K562 (cell line): ENCODE measurements around the gene CHD5. TPM values are rescaled to one million over a fixed set of nuclear protein-coding genes. Genes with fewer than 3 reads are reported as not detected.

Source experiments
- ATAC-seq: fragments of 200-7000 bp; cut with Tn5 transposase; 3 replicates; pipeline ENCODE4 v1.9.1; 2020; ENCODE audit warnings: moderate library complexity
- BruUV-seq: library from RNA; stranded (reverse); fragments of 400-500 nt; replicated peaks from 2 replicates; lab custom pipeline; 2021; lab: Mats Ljungman, UMichigan
- CTCF ChIA-PET: fragments of 300-600 bp; formaldehyde crosslinking; extraction: SDS; loops from one replicate; lab custom pipeline; 2021; ENCODE audit warnings: low intra/inter-chr PET ratio; lab: Yijun Ruan, JAX
- POLR2A ChIA-PET: fragments of 300-600, 350-650 bp; sonication (Branson Sonifier 250); formaldehyde crosslinking; extraction: SDS; loops from one replicate; lab custom pipeline; 2021; ENCODE audit warnings: antibody characterized with exemption, inconsistent platforms; lab: Yijun Ruan, JAX
- DNase-seq, 4 experiments: peaks; one replicate each; pipeline versions ENCODE4 v3.0.0 to v3.0.0-alpha.2; 2011 to 2018; ENCODE audit warnings: low spot score in 3 of 4, mixed read lengths in 3 of 4; ENCODE audit errors: extremely low read depth in 1 of 4
- FAIRE-seq: peaks from 2 replicates; lab custom pipeline; 2011; peaks lifted over from hg19 to GRCh38; lab: Jason Lieb, UNC
- H2AFZ ChIP-seq: 2 replicates; pipeline ENCODE4 v1.6.0; 2011; ENCODE audit warnings: low read depth, low read length, control low read depth, inconsistent platforms
- H3K27ac ChIP-seq: fragments of 200-600 bp; 3 replicates; pipeline ENCODE4 v1.8.0; 2011; ENCODE audit warnings: low read depth, mild to moderate bottlenecking, control low read depth, inconsistent platforms, low read length, moderate library complexity, mixed read lengths; ENCODE audit errors: extremely low read depth
- H3K27me3 ChIP-seq, 2 experiments: fragments of 300-600 bp in 1 of 2; 2 replicates in 1 of 2; 3 replicates in 1 of 2; pipeline versions ENCODE4 v1.6.0 to v1.8.0; 2011; ENCODE audit warnings: inconsistent platforms in 2 of 2, low read length in 2 of 2, mild to moderate bottlenecking in 1 of 2, mixed read lengths in 1 of 2, moderate library complexity in 1 of 2; ENCODE audit not compliant: control insufficient read depth in 2 of 2, insufficient read depth in 2 of 2
- H3K36me3 ChIP-seq: fragments of 300-600 bp; 3 replicates; pipeline ENCODE4 v1.8.0; 2011; ENCODE audit warnings: mild to moderate bottlenecking, low read length, inconsistent platforms; ENCODE audit not compliant: control insufficient read depth, insufficient read depth
- H3K4me1 ChIP-seq, 2 experiments: fragments of 200-600 bp in 1 of 2; replicated peaks in 1 of 2; 2 replicates in 1 of 2; 3 replicates in 1 of 2; pipeline versions ENCODE4 v1.5.1 to v1.8.0; 2011; ENCODE audit warnings: inconsistent platforms in 2 of 2, low read length in 2 of 2, mild to moderate bottlenecking in 1 of 2, mixed read lengths in 1 of 2, moderate library complexity in 1 of 2; ENCODE audit not compliant: control insufficient read depth in 2 of 2, insufficient read depth in 2 of 2
- H3K4me2 ChIP-seq: 2 replicates; pipeline ENCODE4 v1.6.1; 2011; ENCODE audit warnings: low read length, control low read depth, inconsistent platforms, mixed read lengths; ENCODE audit not compliant: insufficient read depth
- H3K4me3 ChIP-seq: fragments of 200-600 bp; sonication (generic), shearing (Covaris generic); 2 replicates; pipeline ENCODE4 v1.5.1; 2016; ENCODE audit warnings: control low read depth, inconsistent platforms
- H3K79me2 ChIP-seq: fragments of 200-600 bp; 3 replicates; pipeline ENCODE4 v1.8.0; 2011; ENCODE audit warnings: low read length, inconsistent platforms; ENCODE audit not compliant: control insufficient read depth, insufficient read depth
- H3K9ac ChIP-seq, 2 experiments: 2 replicates each; pipeline versions ENCODE4 v1.6.0 to v1.6.1; 2011; ENCODE audit warnings: low read depth in 2 of 2, low read length in 2 of 2, control low read depth in 1 of 2, inconsistent platforms in 1 of 2, mild to moderate bottlenecking in 1 of 2, mixed read lengths in 1 of 2; ENCODE audit not compliant: insufficient read depth in 1 of 2
- H3K9me1 ChIP-seq: one replicate; pipeline ENCODE4 v1.6.0; 2011; ENCODE audit warnings: inconsistent platforms, mild to moderate bottlenecking, low read length, moderate library complexity; ENCODE audit not compliant: control insufficient read depth, insufficient read depth
- H3K9me3 ChIP-seq: replicated peaks from 2 replicates; pipeline ENCODE4 v1.5.1; 2011; ENCODE audit warnings: low read depth, low read length, inconsistent platforms; ENCODE audit not compliant: control insufficient read depth, insufficient read depth
- H4K20me1 ChIP-seq: replicated peaks from 2 replicates; pipeline ENCODE4 v1.6.1; 2011; ENCODE audit warnings: low read length, inconsistent platforms, mixed read lengths; ENCODE audit not compliant: control insufficient read depth, insufficient read depth
- GATA2 ChIP-seq: sonication (generic); formaldehyde crosslinking; IDR thresholded peaks from 2 replicates; pipeline ENCODE4 v1.4.0; 2020; ENCODE audit warnings: mild to moderate bottlenecking, missing genetic modification reagents
- KHSRP ChIP-seq: fragments of 450-650 bp; IDR thresholded peaks from 2 replicates; pipeline ENCODE4 v1.6.1; 2017
- RAD21 ChIP-seq, 2 experiments: fragments of 250-450 bp in 1 of 2; fragments of 450-650 bp in 1 of 2; sonication (Bioruptor Pico) in 1 of 2; formaldehyde crosslinking in 1 of 2; IDR thresholded peaks in 1 of 2; conservative IDR thresholded peaks in 1 of 2; 2 replicates each; pipeline versions ENCODE4 v1.4.0 to v1.8.0; 2020 to 2022; ENCODE audit warnings: mild to moderate bottlenecking in 2 of 2, moderate library complexity in 1 of 2
- ZNF224 ChIP-seq: sonication (generic); formaldehyde crosslinking; IDR thresholded peaks from 2 replicates; pipeline ENCODE4 v1.8.0; 2022; ENCODE audit warnings: mild to moderate bottlenecking, missing genetic modification reagents
- ZNF3 ChIP-seq: fragments of 250-450 bp; sonication (Bioruptor Pico); IDR thresholded peaks from 2 replicates; pipeline ENCODE4 v1.5.0; 2021; ENCODE audit warnings: mild to moderate bottlenecking, moderate library complexity
- WGBS: fragments of 100-300 bp; shearing (Covaris generic); methylation state at CpG from one replicate; pipeline ENCODE4 v1.1.6; 2016; ENCODE audit warnings: low coverage, mixed read lengths; ENCODE audit not compliant: insufficient coverage; ENCODE audit errors: missing lambda C conversion rate; 5-methylcytosine and 5-hydroxymethylcytosine counted together
- in situ Hi-C: fragments of 300-500 bp; cut with MboI; formaldehyde crosslinking; loops from 4 replicates; pipeline ENCODE4 v1.15.0; 2018; ENCODE audit warnings: inconsistent platforms, mixed read lengths
- intact Hi-C: fragments of 100-400 bp; cut with micrococcal nuclease; formaldehyde crosslinking; loops from 2 replicates; pipeline ENCODE4 v1.14.2; 2022
- polyA plus RNA-seq, 8 experiments: library from polyadenylated mRNA; depleted of rRNA in 4 of 8; stranded (reverse) in 5 of 8; unstranded in 3 of 8; fragments of >200 nt; fragmentation: Nextera tagmentation in 2 of 8; fragmentation: Illumina TruSeq in 1 of 8; extraction: Ambion mirVana in 2 of 8; extraction: Trizol in 1 of 8; gene quantifications; 2 replicates each; pipeline versions ENCODE4 v1.2.1 to v1.2.3, GENCODE V29; 2011 to 2014; ENCODE audit warnings: inconsistent platforms in 1 of 8, missing spikeins in 1 of 8
- total RNA-seq, 7 experiments: library from RNA; depleted of rRNA in 6 of 7; stranded (reverse); fragments of >200 nt in 6 of 7; fragmentation: Illumina TruSeq in 2 of 7; extraction: Trizol in 2 of 7; gene quantifications; 2 replicates each; pipeline versions ENCODE4 v1.2.1 to v1.2.3, GENCODE V29; 2011 to 2021; ENCODE audit warnings: low replicate concordance in 1 of 7
- TF ChIP-seq, protein P1 (sequence below), 3 experiments: IDR thresholded peaks in 2 of 3; conservative IDR thresholded peaks in 1 of 3; 2 replicates each; pipeline ENCODE4 v1.5.1; 2011 to 2012; ENCODE audit warnings: low read length in 3 of 3, mild to moderate bottlenecking in 3 of 3, control low read depth in 2 of 3, improper control_type of control experiment in 1 of 3, inconsistent platforms in 1 of 3, low read depth in 1 of 3, mixed read lengths in 1 of 3, moderate library complexity in 1 of 3; ENCODE audit not compliant: insufficient read depth in 2 of 3
- TF ChIP-seq, protein P2 (sequence below), 2 experiments: fragments of 450-650 bp; conservative IDR thresholded peaks; 2 replicates each; pipeline ENCODE4 v1.6.1; 2017; ENCODE audit warnings: mild to moderate bottlenecking in 2 of 2, moderate library complexity in 2 of 2
- TF ChIP-seq, protein P3 (sequence below): sonication (generic); formaldehyde crosslinking; IDR thresholded peaks from 2 replicates; pipeline ENCODE4 v1.8.0; 2022; ENCODE audit warnings: mild to moderate bottlenecking, missing genetic modification reagents
- TF ChIP-seq, protein P4 (sequence below): fragments of 200-800 bp; sonication (Bioruptor generic); IDR thresholded peaks from 2 replicates; pipeline ENCODE4 v1.6.1; 2017; ENCODE audit warnings: missing genetic modification characterization, missing compliant biosample characterization

The CHD5 gene
- total and polyA plus RNA-seq, 9 of the 15 experiments (the other 6 are each of a cell fraction or from before 2014, with no cell fraction given), result 0.03 to 0.52 (median 0.11) TPM; not detected in 2

DNA sequence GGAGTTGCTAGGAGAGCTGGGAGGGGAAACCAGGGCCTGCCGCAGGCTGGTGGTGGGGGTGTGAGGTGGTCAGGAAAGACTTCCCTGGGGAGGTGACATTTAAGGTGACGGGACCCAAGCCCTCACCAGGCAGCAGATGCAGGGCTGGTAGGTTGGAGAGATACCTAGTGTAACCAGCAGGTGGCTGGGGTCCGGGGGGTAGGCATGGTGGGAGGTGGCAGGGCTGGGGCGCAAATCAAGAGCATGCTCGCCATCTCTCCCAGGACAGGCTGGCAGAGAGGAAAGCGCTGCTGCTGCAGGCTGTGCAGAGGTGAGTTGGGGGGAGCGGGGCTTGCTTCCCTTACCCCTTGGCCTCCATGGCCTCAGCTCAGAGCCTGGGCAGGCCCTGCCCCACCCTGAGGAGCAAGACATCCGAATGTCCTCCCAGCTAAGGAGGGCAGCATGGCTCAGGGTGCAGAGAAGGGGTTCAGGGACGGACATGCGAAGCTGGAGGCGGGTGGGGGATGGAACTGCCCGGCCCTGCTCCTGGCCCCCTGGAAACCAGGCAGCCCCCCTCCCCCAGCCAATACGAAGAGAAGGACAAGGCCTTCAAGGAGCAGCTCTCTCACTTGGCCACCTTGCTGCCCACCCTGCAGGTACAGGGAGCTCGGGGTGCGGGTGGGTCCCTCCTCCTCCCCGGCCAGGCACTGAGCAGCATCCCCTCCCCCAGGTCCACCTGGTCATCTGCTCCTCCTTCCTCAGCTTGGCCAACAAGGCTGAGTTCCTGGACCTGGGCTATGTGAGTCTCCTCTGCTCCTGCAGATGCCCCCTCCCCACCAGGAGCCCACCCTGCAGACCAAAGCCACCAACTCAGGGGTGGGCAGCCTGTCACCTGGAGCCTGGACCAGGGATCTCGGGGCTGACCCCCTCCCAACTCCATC, 29.8 kb upstream of the CHD5 start (continued):
- TF ChIP-seq, protein P1, sequence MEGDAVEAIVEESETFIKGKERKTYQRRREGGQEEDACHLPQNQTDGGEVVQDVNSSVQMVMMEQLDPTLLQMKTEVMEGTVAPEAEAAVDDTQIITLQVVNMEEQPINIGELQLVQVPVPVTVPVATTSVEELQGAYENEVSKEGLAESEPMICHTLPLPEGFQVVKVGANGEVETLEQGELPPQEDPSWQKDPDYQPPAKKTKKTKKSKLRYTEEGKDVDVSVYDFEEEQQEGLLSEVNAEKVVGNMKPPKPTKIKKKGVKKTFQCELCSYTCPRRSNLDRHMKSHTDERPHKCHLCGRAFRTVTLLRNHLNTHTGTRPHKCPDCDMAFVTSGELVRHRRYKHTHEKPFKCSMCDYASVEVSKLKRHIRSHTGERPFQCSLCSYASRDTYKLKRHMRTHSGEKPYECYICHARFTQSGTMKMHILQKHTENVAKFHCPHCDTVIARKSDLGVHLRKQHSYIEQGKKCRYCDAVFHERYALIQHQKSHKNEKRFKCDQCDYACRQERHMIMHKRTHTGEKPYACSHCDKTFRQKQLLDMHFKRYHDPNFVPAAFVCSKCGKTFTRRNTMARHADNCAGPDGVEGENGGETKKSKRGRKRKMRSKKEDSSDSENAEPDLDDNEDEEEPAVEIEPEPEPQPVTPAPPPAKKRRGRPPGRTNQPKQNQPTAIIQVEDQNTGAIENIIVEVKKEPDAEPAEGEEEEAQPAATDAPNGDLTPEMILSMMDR (IDR thresholded peaks at IDR 0.05 in 2 of 3, conservative IDR thresholded peaks at IDR 0.05 in 1 of 3; ENCODE audit: insufficient read depth in 2 of 3, low read depth in 1 of 3, low read length in 3 of 3), result peak; percentile 36 to 48 (median 41); a peak in 5 of 6 replicates

DNA sequence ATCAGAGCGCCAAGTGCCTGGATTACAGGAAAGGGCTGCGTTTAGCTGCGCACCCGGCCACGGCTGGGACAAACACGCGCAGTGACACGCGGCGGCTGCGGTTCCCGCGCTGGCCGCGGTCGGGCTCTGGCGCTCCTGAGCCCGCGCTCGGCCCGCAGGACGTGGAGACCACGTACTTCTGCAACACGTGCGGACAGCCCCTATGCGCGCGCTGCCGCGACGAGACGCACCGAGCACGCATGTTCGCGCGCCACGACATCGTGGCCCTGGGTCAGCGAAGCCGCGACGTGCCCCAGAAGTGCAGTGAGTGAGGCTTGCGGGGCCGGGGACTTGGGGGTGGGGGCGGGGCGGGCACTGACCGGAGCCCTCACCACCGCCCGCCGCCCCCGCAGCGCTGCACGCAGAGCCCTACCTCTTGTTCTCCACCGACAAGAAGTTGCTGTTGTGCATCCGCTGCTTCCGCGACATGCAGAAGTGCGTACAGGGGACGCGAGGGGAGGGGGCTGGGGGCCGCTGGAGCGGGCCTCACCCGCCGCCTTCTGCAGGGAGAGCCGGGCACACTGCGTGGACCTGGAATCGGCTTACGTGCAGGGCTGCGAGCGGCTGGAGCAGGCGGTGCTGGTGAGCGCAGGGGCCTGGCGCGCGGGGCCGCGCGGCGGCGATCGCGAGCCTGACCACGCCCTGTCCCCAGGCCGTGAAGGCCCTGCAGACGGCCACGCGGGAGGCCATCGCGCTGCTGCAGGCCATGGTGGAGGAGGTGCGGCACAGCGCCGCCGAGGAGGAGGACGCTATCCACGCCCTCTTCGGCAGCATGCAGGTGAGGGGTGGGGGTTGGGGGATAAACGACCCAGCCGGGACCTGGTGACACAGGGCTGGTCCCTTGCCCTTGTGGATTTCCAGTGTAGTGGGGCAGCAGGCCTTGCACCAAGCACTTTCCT, 28.9 kb upstream of the CHD5 start:
- intact Hi-C loops (no loop called here), in situ Hi-C loops (no loop called here)
- TF ChIP-seq KHSRP, result no peak
- TF ChIP-seq, protein P2, sequence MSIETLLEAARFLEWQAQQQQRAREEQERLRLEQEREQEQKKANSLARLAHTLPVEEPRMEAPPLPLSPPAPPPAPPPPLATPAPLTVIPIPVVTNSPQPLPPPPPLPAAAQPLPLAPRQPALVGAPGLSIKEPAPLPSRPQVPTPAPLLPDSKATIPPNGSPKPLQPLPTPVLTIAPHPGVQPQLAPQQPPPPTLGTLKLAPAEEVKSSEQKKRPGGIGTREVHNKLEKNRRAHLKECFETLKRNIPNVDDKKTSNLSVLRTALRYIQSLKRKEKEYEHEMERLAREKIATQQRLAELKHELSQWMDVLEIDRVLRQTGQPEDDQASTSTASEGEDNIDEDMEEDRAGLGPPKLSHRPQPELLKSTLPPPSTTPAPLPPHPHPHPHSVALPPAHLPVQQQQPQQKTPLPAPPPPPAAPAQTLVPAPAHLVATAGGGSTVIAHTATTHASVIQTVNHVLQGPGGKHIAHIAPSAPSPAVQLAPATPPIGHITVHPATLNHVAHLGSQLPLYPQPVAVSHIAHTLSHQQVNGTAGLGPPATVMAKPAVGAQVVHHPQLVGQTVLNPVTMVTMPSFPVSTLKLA (conservative IDR thresholded peaks at IDR 0.05), result peak; percentile 61 to 70
- TF ChIP-seq GATA2 (CRISPR knock-in tag), result no peak
- TF ChIP-seq ZNF224 (CRISPR knock-in tag), result peak; percentile 71; the same call in 1 of the 2 replicates
- TF ChIP-seq, protein P3, sequence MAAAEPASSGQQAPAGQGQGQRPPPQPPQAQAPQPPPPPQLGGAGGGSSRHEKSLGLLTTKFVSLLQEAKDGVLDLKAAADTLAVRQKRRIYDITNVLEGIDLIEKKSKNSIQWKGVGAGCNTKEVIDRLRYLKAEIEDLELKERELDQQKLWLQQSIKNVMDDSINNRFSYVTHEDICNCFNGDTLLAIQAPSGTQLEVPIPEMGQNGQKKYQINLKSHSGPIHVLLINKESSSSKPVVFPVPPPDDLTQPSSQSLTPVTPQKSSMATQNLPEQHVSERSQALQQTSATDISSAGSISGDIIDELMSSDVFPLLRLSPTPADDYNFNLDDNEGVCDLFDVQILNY (CRISPR knock-in tag), result peak; percentile 88; the same call in 1 of the 2 replicates
- TF ChIP-seq ZNF3 (CRISPR knock-in tag), result no peak
- TF ChIP-seq RAD21 (CRISPR knock-in tag; conservative IDR thresholded peaks at IDR 0.05 in 1 of 2, IDR thresholded peaks at IDR 0.05 in 1 of 2), result no peak
- TF ChIP-seq, protein P4, sequence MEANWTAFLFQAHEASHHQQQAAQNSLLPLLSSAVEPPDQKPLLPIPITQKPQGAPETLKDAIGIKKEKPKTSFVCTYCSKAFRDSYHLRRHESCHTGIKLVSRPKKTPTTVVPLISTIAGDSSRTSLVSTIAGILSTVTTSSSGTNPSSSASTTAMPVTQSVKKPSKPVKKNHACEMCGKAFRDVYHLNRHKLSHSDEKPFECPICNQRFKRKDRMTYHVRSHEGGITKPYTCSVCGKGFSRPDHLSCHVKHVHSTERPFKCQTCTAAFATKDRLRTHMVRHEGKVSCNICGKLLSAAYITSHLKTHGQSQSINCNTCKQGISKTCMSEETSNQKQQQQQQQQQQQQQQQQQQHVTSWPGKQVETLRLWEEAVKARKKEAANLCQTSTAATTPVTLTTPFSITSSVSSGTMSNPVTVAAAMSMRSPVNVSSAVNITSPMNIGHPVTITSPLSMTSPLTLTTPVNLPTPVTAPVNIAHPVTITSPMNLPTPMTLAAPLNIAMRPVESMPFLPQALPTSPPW, result peak; percentile 28; the same call in 1 of the 2 replicates

More for the DNA sequence above, 28.9 kb upstream of the CHD5 start:
- CTCF ChIA-PET, result no interaction called here
- POLR2A ChIA-PET, result interaction anchor here (0.7 to 1.7 kb wide), 5 partner anchors 9 to 31 kb away, joined by 3 to 6 read pairs (median 3); partner anchors contain the start of gene ICMT
- peak overlapping the region; percentile 41 for H3K4me3 ChIP-seq
- ATAC-seq (peak; percentile 68), FAIRE-seq (no peak), DNase-seq (peak; percentile 79 to 82 (median 80))
- H3K27ac ChIP-seq, result peak overlapping the region; percentile 75
- no peaks in the 10 kb centered on the region for H4K20me1 ChIP-seq
- peaks cover 56% of the 10 kb centered on the region for H3K79me2 ChIP-seq
- peaks cover 14 to 81% of the 10 kb centered on the region in 2 experiments; a peak in 4 of 5 replicates for H3K4me1 ChIP-seq
- peaks cover 4% of the 10 kb centered on the region for H3K9me1 ChIP-seq
- WGBS, result 39% methylated on average over 53 of the region's 99 CpGs
- peak overlapping the region; percentile 68 to 95 for H3K9ac ChIP-seq
- peak overlapping the region; percentile 71 for H3K4me2 ChIP-seq
- BruUV-seq, result no TSS peak
- peaks cover 54% of the 10 kb centered on the region; the same call in 2 of the 3 replicates for H3K36me3 ChIP-seq
- H2AFZ ChIP-seq, result peak overlapping the region; percentile 86
- H3K27me3 ChIP-seq, result no peaks in the 10 kb centered on the region
- no peaks in the 10 kb centered on the region for H3K9me3 ChIP-seq
